ENCODE results near the gene TMEM169. TPM values are rescaled to one million over a fixed set of nuclear protein-coding genes. Genes with fewer than 3 reads are reported as not detected.
"Not testable (repeated sequence)": the region's sequence is repeated elsewhere in the genome, so short reads cannot be mapped to it uniquely, and the experiment has no call there.

TMEM169 gene
- polyA plus RNA-seq, 4 donors = 13.3 to 15.2 (median 14.7) TPM

GRCh38 chr2:216070195-216070594, 11.5 kb upstream of the TMEM169 start:
- DNase-seq (ENCODE audit: low read depth in 4 of 4, low spot score in 2 of 4) = no peak

- DNase-seq (ENCODE audit: low read depth in 4 of 4, low spot score in 2 of 4) = no peak
Observed at GRCh38 chr2:216071111-216071851, 10.4 kb upstream of the TMEM169 start.

GRCh38 chr2:216072473-216072872, 9.2 kb upstream of the TMEM169 start:
- DNase-seq (ENCODE audit: low read depth in 4 of 4, low spot score in 2 of 4) = no peak

GRCh38 chr2:216073773-216074172, 7.9 kb upstream of the TMEM169 start:
- DNase-seq (ENCODE audit: low read depth in 4 of 4, low spot score in 2 of 4) = no peak

- no peak for DNase-seq (ENCODE audit: low read depth in 4 of 4, low spot score in 2 of 4)
Observed at GRCh38 chr2:216074380-216074779, 7.3 kb upstream of the TMEM169 start.

GRCh38 chr2:216074794-216075193, 6.9 kb upstream of the TMEM169 start:
- DNase-seq (ENCODE audit: low read depth in 4 of 4, low spot score in 2 of 4) = no peak

- no peak for DNase-seq (ENCODE audit: low read depth in 4 of 4, low spot score in 2 of 4)
Observed at GRCh38 chr2:216075510-216076485, 5.9 kb upstream of the TMEM169 start.

GRCh38 chr2:216078776-216079175, 2.9 kb upstream of the TMEM169 start:
- DNase-seq (ENCODE audit: low read depth in 4 of 4, low spot score in 2 of 4) = no peak

- not testable (repeated sequence) for DNase-seq (ENCODE audit: low read depth in 4 of 4, low spot score in 2 of 4)
Observed at GRCh38 chr2:216080048-216080447, 1.7 kb upstream of the TMEM169 start.

- DNase-seq (ENCODE audit: low read depth in 4 of 4, low spot score in 2 of 4) = no peak
Observed at GRCh38 chr2:216081012-216081411, 707 bp upstream of the TMEM169 start.

GRCh38 chr2:216082117-216082711, 495 bp downstream of the TMEM169 start:
- no peak for DNase-seq (ENCODE audit: low read depth in 4 of 4, low spot score in 2 of 4)

GRCh38 chr2:216082805-216083204, 1.1 kb downstream of the TMEM169 start:
- DNase-seq (ENCODE audit: low read depth in 4 of 4, low spot score in 2 of 4) = no peak

GRCh38 chr2:216083464-216084281, 2.0 kb downstream of the TMEM169 start:
- peak in 1 of 4 donors; percentile 59 for DNase-seq (ENCODE audit: low read depth in 4 of 4, low spot score in 2 of 4)

GRCh38 chr2:216084547-216084946, 2.8 kb downstream of the TMEM169 start:
- DNase-seq (ENCODE audit: low read depth in 4 of 4, low spot score in 2 of 4) = no peak

GRCh38 chr2:216086207-216086893, 4.6 kb downstream of the TMEM169 start:
- no peak for DNase-seq (ENCODE audit: low read depth in 4 of 4, low spot score in 2 of 4)

- DNase-seq (ENCODE audit: low read depth in 4 of 4, low spot score in 2 of 4) = no peak
Observed at GRCh38 chr2:216090369-216090786, 8.7 kb downstream of the TMEM169 start.

- no peak for DNase-seq (ENCODE audit: low read depth in 4 of 4, low spot score in 2 of 4)
Observed at GRCh38 chr2:216092646-216093045, 10.9 kb downstream of the TMEM169 start.

- DNase-seq (ENCODE audit: low read depth in 4 of 4, low spot score in 2 of 4) = no peak
Observed at GRCh38 chr2:216094701-216095100, 13.0 kb downstream of the TMEM169 start.

GRCh38 chr2:216098421-216099334, 17.0 kb downstream of the TMEM169 start:
- no peak for DNase-seq (ENCODE audit: low read depth in 4 of 4, low spot score in 2 of 4)

Measured in left renal cortex interstitium (tissue), 4 donors.